ENCODE results near the gene DENND4A.

DNA sequence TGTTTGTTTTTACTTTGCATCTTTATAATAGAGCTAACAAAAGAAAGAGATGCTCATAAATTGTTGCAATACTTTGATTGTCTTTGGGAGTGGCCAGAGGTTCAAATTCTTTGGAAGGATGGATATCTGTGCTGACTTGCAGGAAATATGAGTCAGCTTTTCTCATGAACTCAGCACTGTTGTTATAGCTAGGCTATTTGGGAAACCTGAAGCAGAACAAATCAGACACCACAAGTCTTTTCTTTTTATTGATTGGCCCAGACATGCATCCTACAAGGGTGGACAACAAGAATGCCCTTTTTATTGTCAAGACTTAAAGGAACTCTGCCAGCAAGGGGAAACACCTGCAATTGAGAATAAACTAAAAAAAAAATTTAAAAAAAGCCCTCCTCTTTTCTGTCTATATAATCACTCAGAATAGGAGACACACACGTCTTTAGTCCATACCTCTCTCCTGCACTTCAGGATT lies 4.6 kb upstream of the DENND4A start:
- TF ChIP-seq, protein P1, sequence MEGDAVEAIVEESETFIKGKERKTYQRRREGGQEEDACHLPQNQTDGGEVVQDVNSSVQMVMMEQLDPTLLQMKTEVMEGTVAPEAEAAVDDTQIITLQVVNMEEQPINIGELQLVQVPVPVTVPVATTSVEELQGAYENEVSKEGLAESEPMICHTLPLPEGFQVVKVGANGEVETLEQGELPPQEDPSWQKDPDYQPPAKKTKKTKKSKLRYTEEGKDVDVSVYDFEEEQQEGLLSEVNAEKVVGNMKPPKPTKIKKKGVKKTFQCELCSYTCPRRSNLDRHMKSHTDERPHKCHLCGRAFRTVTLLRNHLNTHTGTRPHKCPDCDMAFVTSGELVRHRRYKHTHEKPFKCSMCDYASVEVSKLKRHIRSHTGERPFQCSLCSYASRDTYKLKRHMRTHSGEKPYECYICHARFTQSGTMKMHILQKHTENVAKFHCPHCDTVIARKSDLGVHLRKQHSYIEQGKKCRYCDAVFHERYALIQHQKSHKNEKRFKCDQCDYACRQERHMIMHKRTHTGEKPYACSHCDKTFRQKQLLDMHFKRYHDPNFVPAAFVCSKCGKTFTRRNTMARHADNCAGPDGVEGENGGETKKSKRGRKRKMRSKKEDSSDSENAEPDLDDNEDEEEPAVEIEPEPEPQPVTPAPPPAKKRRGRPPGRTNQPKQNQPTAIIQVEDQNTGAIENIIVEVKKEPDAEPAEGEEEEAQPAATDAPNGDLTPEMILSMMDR (conservative IDR thresholded peaks at IDR 0.05; ENCODE audit: low read depth, low read length), result no peak
- TF ChIP-seq EZH2 (IDR thresholded peaks at IDR 0.05; ENCODE audit: borderline replicate concordance, low read depth, low read length, poor library complexity, severe bottlenecking), result no peak

Measured in A673 (cell line).